ENCODE data around the gene CLPTM1.
A peak's percentile ranks its signal among the peaks of the same experiment; 100 is the strongest.

The CLPTM1 gene

GRCh38 chr19:44958090-44958489 is 2.9 kb downstream of the CLPTM1 start:
- no peak overlapping the region for H4K91ac ChIP-seq (ENCODE audit: low read depth, low read length)
- no peaks in the 10 kb centered on the region for H3K9me3 ChIP-seq (ENCODE audit: insufficient read depth, low read depth, low read length)
- WGBS (ENCODE audit: extremely low coverage, insufficient coverage, insufficient read length), result no CpG with 5 or more reads among the region's 9 CpGs
- H3K4me2 ChIP-seq (ENCODE audit: low read length), result no peak overlapping the region
- H3K18ac ChIP-seq (ENCODE audit: low read length), result no peak overlapping the region
- H3K79me1 ChIP-seq (ENCODE audit: low read length), result peaks cover 11% of the 10 kb centered on the region
- no peaks in the 10 kb centered on the region for H3K27me3 ChIP-seq (ENCODE audit: insufficient read depth, low read length)
- no peak overlapping the region for H2BK12ac ChIP-seq (ENCODE audit: low read length)
- peak overlapping the region; percentile 50 for H3K4ac ChIP-seq (ENCODE audit: low read depth, low read length)
- H3K9ac ChIP-seq (ENCODE audit: low read length), result no peak overlapping the region
- no peak overlapping the region for H2AFZ ChIP-seq (ENCODE audit: insufficient read depth, low read length, poor library complexity)
- no peak overlapping the region for H2AK5ac ChIP-seq (ENCODE audit: low read length)
- no peak overlapping the region for H3K14ac ChIP-seq (ENCODE audit: low read length)
- peaks cover 16% of the 10 kb centered on the region for H3K79me2 ChIP-seq (ENCODE audit: control insufficient read depth, insufficient read depth, low read length, poor library complexity)
- H3K27ac ChIP-seq (ENCODE audit: low read depth, low read length), result no peak overlapping the region
- peaks cover 6 to 11% of the 10 kb centered on the region in 2 experiments for H3K4me1 ChIP-seq (ENCODE audit: control insufficient read depth in 1 of 2, insufficient read depth in 2 of 2, low read length in 2 of 2)
- peaks cover 11 to 19% of the 10 kb centered on the region in 2 experiments for H3K36me3 ChIP-seq (ENCODE audit: control insufficient read depth in 1 of 2, insufficient read depth in 2 of 2, low read length in 2 of 2)
- H3K4me3 ChIP-seq (ENCODE audit: low read depth, low read length), result no peak overlapping the region
- H2BK5ac ChIP-seq (ENCODE audit: low read depth, low read length, poor library complexity), result no peak overlapping the region
- no peak overlapping the region for H3K23ac ChIP-seq (ENCODE audit: low read length)
- H4K12ac ChIP-seq (ENCODE audit: low read depth, low read length), result no peak overlapping the region
- DNase-seq, result no peak
- H2BK120ac ChIP-seq (ENCODE audit: insufficient read depth, low read length, poor library complexity), result no peak overlapping the region
- no peak overlapping the region for H4K8ac ChIP-seq (ENCODE audit: low read depth, low read length)

GRCh38 chr19:44959691-44960090 is 4.5 kb downstream of the CLPTM1 start:
- H3K9me3 ChIP-seq (ENCODE audit: insufficient read depth, low read depth, low read length), result no peaks in the 10 kb centered on the region
- WGBS (ENCODE audit: extremely low coverage, insufficient coverage, insufficient read length), result no CpG with 5 or more reads among the region's 5 CpGs

GRCh38 chr19:44960906-44961728 is 5.9 kb downstream of the CLPTM1 start:
- Histone ChIP-seq H2AK5ac (ENCODE audit: low read length) (no peak overlapping the region), H2BK5ac (ENCODE audit: low read depth, low read length, poor library complexity) (no peak overlapping the region), H3K4me2 (ENCODE audit: low read length) (no peak overlapping the region), H3K9me3 (ENCODE audit: insufficient read depth, low read depth, low read length) (no peaks in the 10 kb centered on the region), H3K14ac (ENCODE audit: low read length) (no peak overlapping the region), H3K4me1 (ENCODE audit: control insufficient read depth in 1 of 2, insufficient read depth in 2 of 2, low read length in 2 of 2) (peaks cover 3 to 5% of the 10 kb centered on the region in 2 experiments), H3K4me3 (ENCODE audit: low read depth, low read length) (no peak overlapping the region), H4K8ac (ENCODE audit: low read depth, low read length) (no peak overlapping the region), H3K36me3 (ENCODE audit: control insufficient read depth in 1 of 2, insufficient read depth in 2 of 2, low read length in 2 of 2) (peaks cover 14 to 27% of the 10 kb centered on the region in 2 experiments), H2AFZ (ENCODE audit: insufficient read depth, low read length, poor library complexity) (no peak overlapping the region), H3K27me3 (ENCODE audit: insufficient read depth, low read length) (no peaks in the 10 kb centered on the region), H3K23ac (ENCODE audit: low read length) (no peak overlapping the region), H4K12ac (ENCODE audit: low read depth, low read length) (no peak overlapping the region), H3K18ac (ENCODE audit: low read length) (no peak overlapping the region), H3K27ac (ENCODE audit: low read depth, low read length) (no peak overlapping the region), H2BK12ac (ENCODE audit: low read length) (no peak overlapping the region), H3K9ac (ENCODE audit: low read length) (no peak overlapping the region), H3K79me1 (ENCODE audit: low read length) (no peaks in the 10 kb centered on the region), H4K91ac (ENCODE audit: low read depth, low read length) (no peak overlapping the region), H3K79me2 (ENCODE audit: control insufficient read depth, insufficient read depth, low read length, poor library complexity) (peaks cover 2% of the 10 kb centered on the region), H3K4ac (ENCODE audit: low read depth, low read length) (no peak overlapping the region), H2BK120ac (ENCODE audit: insufficient read depth, low read length, poor library complexity) (no peak overlapping the region)
- WGBS (ENCODE audit: extremely low coverage, insufficient coverage, insufficient read length), result no CpG with 5 or more reads among the region's 8 CpGs
- no peak for DNase-seq

More at GRCh38 chr19:44959691-44960090, 4.5 kb downstream of the CLPTM1 start:
- no peak overlapping the region for H3K14ac ChIP-seq (ENCODE audit: low read length)
- H3K4me2 ChIP-seq (ENCODE audit: low read length), result no peak overlapping the region
- peaks cover 11 to 25% of the 10 kb centered on the region in 2 experiments for H3K36me3 ChIP-seq (ENCODE audit: control insufficient read depth in 1 of 2, insufficient read depth in 2 of 2, low read length in 2 of 2)
- H3K79me1 ChIP-seq (ENCODE audit: low read length), result peaks cover 8% of the 10 kb centered on the region
- no peak overlapping the region for H3K23ac ChIP-seq (ENCODE audit: low read length)
- no peak overlapping the region for H4K8ac ChIP-seq (ENCODE audit: low read depth, low read length)
- no peaks in the 10 kb centered on the region for H3K27me3 ChIP-seq (ENCODE audit: insufficient read depth, low read length)
- no peak overlapping the region for H3K4me3 ChIP-seq (ENCODE audit: low read depth, low read length)
- H3K4me1 ChIP-seq (ENCODE audit: control insufficient read depth in 1 of 2, insufficient read depth in 2 of 2, low read length in 2 of 2), result peaks cover 6 to 8% of the 10 kb centered on the region in 2 experiments
- no peak overlapping the region for H3K27ac ChIP-seq (ENCODE audit: low read depth, low read length)
- H4K91ac ChIP-seq (ENCODE audit: low read depth, low read length), result no peak overlapping the region
- no peak overlapping the region for H2AK5ac ChIP-seq (ENCODE audit: low read length)
- no peak overlapping the region for H2AFZ ChIP-seq (ENCODE audit: insufficient read depth, low read length, poor library complexity)
- H4K12ac ChIP-seq (ENCODE audit: low read depth, low read length), result no peak overlapping the region
- H3K18ac ChIP-seq (ENCODE audit: low read length), result no peak overlapping the region
- H3K79me2 ChIP-seq (ENCODE audit: control insufficient read depth, insufficient read depth, low read length, poor library complexity), result peaks cover 13% of the 10 kb centered on the region
- H2BK120ac ChIP-seq (ENCODE audit: insufficient read depth, low read length, poor library complexity), result no peak overlapping the region
- H3K4ac ChIP-seq (ENCODE audit: low read depth, low read length), result no peak overlapping the region
- no peak overlapping the region for H2BK12ac ChIP-seq (ENCODE audit: low read length)
- no peak overlapping the region for H3K9ac ChIP-seq (ENCODE audit: low read length)
- no peak for DNase-seq
- no peak overlapping the region for H2BK5ac ChIP-seq (ENCODE audit: low read depth, low read length, poor library complexity)

GRCh38 chr19:44961821-44962220 is 6.6 kb downstream of the CLPTM1 start:
- no peak overlapping the region for H3K4me2 ChIP-seq (ENCODE audit: low read length)
- no peak overlapping the region for H3K14ac ChIP-seq (ENCODE audit: low read length)
- H4K8ac ChIP-seq (ENCODE audit: low read depth, low read length), result no peak overlapping the region
- no peak overlapping the region for H3K27ac ChIP-seq (ENCODE audit: low read depth, low read length)
- no peak for DNase-seq
- H3K18ac ChIP-seq (ENCODE audit: low read length), result no peak overlapping the region
- no peaks in the 10 kb centered on the region for H3K27me3 ChIP-seq (ENCODE audit: insufficient read depth, low read length)
- no peak overlapping the region for H2AK5ac ChIP-seq (ENCODE audit: low read length)
- H4K12ac ChIP-seq (ENCODE audit: low read depth, low read length), result no peak overlapping the region
- H3K4ac ChIP-seq (ENCODE audit: low read depth, low read length), result no peak overlapping the region
- H2BK12ac ChIP-seq (ENCODE audit: low read length), result no peak overlapping the region
- H4K91ac ChIP-seq (ENCODE audit: low read depth, low read length), result no peak overlapping the region
- H3K23ac ChIP-seq (ENCODE audit: low read length), result no peak overlapping the region
- H3K79me2 ChIP-seq (ENCODE audit: control insufficient read depth, insufficient read depth, low read length, poor library complexity), result no peaks in the 10 kb centered on the region
- H3K9ac ChIP-seq (ENCODE audit: low read length), result no peak overlapping the region
- H2BK120ac ChIP-seq (ENCODE audit: insufficient read depth, low read length, poor library complexity), result no peak overlapping the region
- no peaks in the 10 kb centered on the region for H3K79me1 ChIP-seq (ENCODE audit: low read length)
- no peak overlapping the region for H2AFZ ChIP-seq (ENCODE audit: insufficient read depth, low read length, poor library complexity)
- peaks cover 20 to 30% of the 10 kb centered on the region in 2 experiments for H3K36me3 ChIP-seq (ENCODE audit: control insufficient read depth in 1 of 2, insufficient read depth in 2 of 2, low read length in 2 of 2)
- H3K9me3 ChIP-seq (ENCODE audit: insufficient read depth, low read depth, low read length), result no peaks in the 10 kb centered on the region
- H3K4me1 ChIP-seq (ENCODE audit: control insufficient read depth in 1 of 2, insufficient read depth in 2 of 2, low read length in 2 of 2), result no peaks in the 10 kb centered on the region
- no peak overlapping the region for H3K4me3 ChIP-seq (ENCODE audit: low read depth, low read length)
- no CpG with 5 or more reads among the region's 8 CpGs for WGBS (ENCODE audit: extremely low coverage, insufficient coverage, insufficient read length)
- no peak overlapping the region for H2BK5ac ChIP-seq (ENCODE audit: low read depth, low read length, poor library complexity)
